Keratinocyte (primary cell): ENCODE results near the gene MAP4K1.

Source experiments
- CTCF ChIP-seq, 3 experiments: IDR thresholded peaks in 1 of 3; conservative IDR thresholded peaks in 1 of 3; optimal IDR thresholded peaks in 1 of 3; 2 replicates in 2 of 3; 3 replicates in 1 of 3; pipeline versions ENCODE3 to v1.5.1; 2011; ENCODE audit warnings: low read length in 3 of 3, mild to moderate bottlenecking in 3 of 3, moderate library complexity in 2 of 3, control low read depth in 1 of 3, inconsistent platforms in 1 of 3; ENCODE audit not compliant: insufficient read depth in 2 of 3; ENCODE audit errors: extremely low read depth in 1 of 3
- EZH2 ChIP-seq: IDR thresholded peaks from one replicate; pipeline ENCODE4 v1.6.1; 2012; ENCODE audit warnings: inconsistent platforms, mild to moderate bottlenecking, low read length, moderate library complexity

GRCh38 chr19:38583219-38583984 is 34.4 kb downstream of the MAP4K1 start:
- TF ChIP-seq EZH2: no peak
- TF ChIP-seq CTCF (optimal IDR thresholded peaks at IDR 0.05 in 1 of 3, IDR thresholded peaks at IDR 0.05 in 1 of 3, conservative IDR thresholded peaks at IDR 0.05 in 1 of 3; ENCODE audit: extremely low read depth in 1 of 3, insufficient read depth in 2 of 3, low read length in 3 of 3): no peak
